Chondrocyte (in vitro differentiated cells): ENCODE data around the gene GIT2. TPM values are rescaled to one million over a fixed set of nuclear protein-coding genes. Genes with fewer than 3 reads are reported as not detected.

Experiments
- DNase-seq: peaks from one replicate; pipeline ENCODE4 v3.0.0; 2021; ENCODE audit warnings: mixed read lengths, low spot score
- H3K27ac Mint-ChIP-seq: one replicate; pipeline ENCODE4 v1.8.0; 2021; ENCODE audit warnings: mild to moderate bottlenecking, moderate library complexity, mixed read lengths; ENCODE audit not compliant: unreplicated experiment
- H3K27me3 Mint-ChIP-seq: 2 replicates; pipeline ENCODE4 v1.8.0; 2021; ENCODE audit warnings: low read depth, mixed read lengths
- H3K36me3 Mint-ChIP-seq: 2 replicates; pipeline ENCODE4 v1.8.0; 2021; ENCODE audit warnings: low read depth, mixed read lengths
- H3K4me1 Mint-ChIP-seq: 2 replicates; pipeline ENCODE4 v1.8.0; 2021; ENCODE audit warnings: low read depth, mild to moderate bottlenecking, mixed read lengths
- H3K4me3 Mint-ChIP-seq: one replicate; pipeline ENCODE4 v1.8.0; 2021; ENCODE audit warnings: mild to moderate bottlenecking, moderate library complexity, mixed read lengths; ENCODE audit not compliant: unreplicated experiment
- H3K9me3 Mint-ChIP-seq: 2 replicates; pipeline ENCODE4 v1.8.0; 2021; ENCODE audit warnings: low read depth, mixed read lengths
- CTCF ChIP-seq: fragments of 200-600 bp; sonication (generic); IDR thresholded peaks from 2 replicates; pipeline ENCODE4 v1.5.0; 2021; ENCODE audit warnings: antibody characterized with exemption, mild to moderate bottlenecking, moderate library complexity
- total RNA-seq: library from RNA; stranded (reverse); gene quantifications from 3 replicates; pipeline ENCODE4 v1.2.1, GENCODE V29; 2021

Gene GIT2
- total RNA-seq, 1 donor from 2014 or later: 38.1 TPM

DNA sequence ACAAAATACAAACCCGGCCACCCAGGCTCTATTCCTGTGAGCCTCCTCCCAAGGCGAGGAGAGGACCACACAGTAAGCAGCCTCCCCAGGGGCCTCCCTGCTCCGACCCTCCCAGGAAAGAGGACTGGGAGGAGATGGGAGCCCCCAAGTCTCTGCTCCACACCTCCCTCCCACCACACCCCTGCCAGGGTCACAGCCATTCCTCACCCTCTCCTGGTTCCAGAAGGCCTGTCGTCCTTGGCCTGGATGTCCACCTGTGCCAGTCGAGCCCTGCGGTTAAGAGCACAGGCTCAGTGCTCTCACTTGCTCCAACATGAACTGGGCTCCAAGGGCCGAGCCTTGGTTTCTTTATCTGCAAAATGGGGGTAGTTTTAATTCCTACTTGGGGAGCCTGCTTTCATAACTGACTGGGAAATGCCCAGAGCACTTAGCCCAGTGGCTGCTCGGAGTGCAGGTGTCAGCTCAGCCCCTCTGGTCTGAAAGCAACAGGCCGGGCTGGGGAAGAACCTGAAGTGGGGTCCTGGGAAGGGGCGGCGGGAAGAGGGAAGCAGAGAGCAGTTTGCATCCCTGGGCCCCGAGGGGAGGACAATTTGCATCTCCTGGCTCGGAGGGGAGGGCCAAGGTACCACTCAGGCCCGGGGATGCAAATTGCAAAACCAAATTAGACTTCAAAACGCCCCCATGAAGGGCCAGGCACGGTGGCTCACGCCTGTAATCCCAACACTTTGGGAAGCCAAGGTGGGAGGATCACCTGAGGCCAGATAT, 72.5 kb downstream of the GIT2 start:
- DNase-seq: peak; percentile 62
- H3K4me1 Mint-ChIP-seq: no peaks in the 10 kb centered on the region
- H3K4me3 Mint-ChIP-seq: no peak overlapping the region
- TF ChIP-seq CTCF: no peak
- peaks cover 8% of the 10 kb centered on the region for H3K36me3 Mint-ChIP-seq
- no peaks in the 10 kb centered on the region for H3K27me3 Mint-ChIP-seq
- no peak overlapping the region for H3K27ac Mint-ChIP-seq
- H3K9me3 Mint-ChIP-seq: no peaks in the 10 kb centered on the region

DNA sequence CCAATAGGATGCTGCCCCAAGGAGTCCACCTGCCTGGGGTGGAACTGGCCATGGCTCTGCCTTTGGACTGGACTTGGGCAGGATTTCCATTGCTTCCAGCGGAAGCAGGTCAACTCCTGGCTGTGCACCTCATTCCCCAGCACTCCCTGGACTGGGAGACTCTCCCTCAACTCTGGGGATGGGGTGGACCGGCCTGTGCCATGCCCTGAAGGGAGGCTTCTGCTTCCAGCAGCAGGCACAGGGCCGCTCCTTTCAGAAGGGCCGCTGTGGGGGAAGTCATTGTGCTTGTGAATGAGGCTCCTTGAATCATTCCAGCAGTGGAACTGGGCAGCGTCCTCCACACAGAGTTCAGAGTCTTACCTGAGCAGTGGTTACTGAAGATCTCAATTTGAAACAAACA, 73.1 kb downstream of the GIT2 start:
- no peak for TF ChIP-seq CTCF

GRCh38 chr12:109921982-109922381, 74.2 kb downstream of the GIT2 start:
- Mint-ChIP-seq H3K27ac (no peak overlapping the region), H3K4me1 (no peaks in the 10 kb centered on the region), H3K4me3 (no peak overlapping the region), H3K36me3 (peaks cover 14% of the 10 kb centered on the region), H3K27me3 (no peaks in the 10 kb centered on the region), H3K9me3 (no peaks in the 10 kb centered on the region)
- peak; percentile 49 for DNase-seq
- TF ChIP-seq CTCF: no peak

More for the DNA sequence above, 73.1 kb downstream of the GIT2 start:
- no peaks in the 10 kb centered on the region for H3K27me3 Mint-ChIP-seq
- H3K27ac Mint-ChIP-seq: no peak overlapping the region
- peaks cover 8% of the 10 kb centered on the region for H3K36me3 Mint-ChIP-seq
- H3K4me3 Mint-ChIP-seq: no peak overlapping the region
- peak; percentile 63 for DNase-seq
- H3K9me3 Mint-ChIP-seq: no peaks in the 10 kb centered on the region
- H3K4me1 Mint-ChIP-seq: no peaks in the 10 kb centered on the region

GRCh38 chr12:109920261-109920780, 75.8 kb downstream of the GIT2 start:
- Mint-ChIP-seq H3K4me3 (no peak overlapping the region), H3K4me1 (no peaks in the 10 kb centered on the region), H3K36me3 (peaks cover 26% of the 10 kb centered on the region), H3K27me3 (no peaks in the 10 kb centered on the region), H3K9me3 (no peaks in the 10 kb centered on the region), H3K27ac (peak overlapping the region; percentile 33)
- no peak for TF ChIP-seq CTCF
- DNase-seq: peak; percentile 64

GRCh38 chr12:109919456-109919855, 76.7 kb downstream of the GIT2 start:
- no peaks in the 10 kb centered on the region for H3K9me3 Mint-ChIP-seq
- H3K36me3 Mint-ChIP-seq: peaks cover 30% of the 10 kb centered on the region
- DNase-seq: no peak
- TF ChIP-seq CTCF: no peak
- no peak overlapping the region for H3K4me3 Mint-ChIP-seq
- H3K27me3 Mint-ChIP-seq: no peaks in the 10 kb centered on the region
- H3K27ac Mint-ChIP-seq: peak overlapping the region; percentile 15
- H3K4me1 Mint-ChIP-seq: no peaks in the 10 kb centered on the region
